HEK293 (cell line): Measurements from ENCODE around the gene TIAM2.
A peak's percentile ranks its signal among the peaks of the same experiment; 100 is the strongest.

Experiments used
- HOXD13 ChIP-seq: sonication (generic); formaldehyde crosslinking; IDR thresholded peaks from 2 replicates; pipeline ENCODE4 v1.8.0; 2022; ENCODE audit warnings: missing genetic modification reagents, borderline replicate concordance
- KLF1 ChIP-seq: fragments of 450-650 bp; formaldehyde crosslinking; IDR thresholded peaks from 2 replicates; pipeline ENCODE4 v1.5.1; 2016; ENCODE audit warnings: missing biosample characterization, missing genetic modification characterization
- MEIS1 ChIP-seq: sonication (generic); formaldehyde crosslinking; IDR thresholded peaks from 2 replicates; pipeline ENCODE4 v1.8.1; 2022; ENCODE audit warnings: missing genetic modification reagents, mild to moderate bottlenecking, borderline replicate concordance
- MYNN ChIP-seq: fragments of 450-650 bp; formaldehyde crosslinking; IDR thresholded peaks from 2 replicates; pipeline ENCODE4 v1.5.1; 2016; ENCODE audit warnings: missing biosample characterization, missing genetic modification characterization, borderline replicate concordance
- SP2 ChIP-seq: fragments of 450-650 bp; formaldehyde crosslinking; IDR thresholded peaks from 2 replicates; pipeline ENCODE4 v1.5.1; 2016; ENCODE audit warnings: missing biosample characterization, missing genetic modification characterization
- SP7 ChIP-seq: fragments of 450-650 bp; formaldehyde crosslinking; IDR thresholded peaks from 2 replicates; pipeline ENCODE4 v1.5.1; 2016; ENCODE audit warnings: missing biosample characterization, missing genetic modification characterization
- YY1 ChIP-seq: fragments of 450-650 bp; formaldehyde crosslinking; IDR thresholded peaks from 2 replicates; pipeline ENCODE4 v1.5.1; 2018; ENCODE audit warnings: missing biosample characterization, missing genetic modification characterization
- YY2 ChIP-seq: fragments of 450-650 bp; formaldehyde crosslinking; IDR thresholded peaks from 2 replicates; pipeline ENCODE4 v1.5.1; 2016; ENCODE audit warnings: missing biosample characterization, missing genetic modification characterization
- ZBTB26 ChIP-seq: fragments of 450-650 bp; formaldehyde crosslinking; optimal IDR thresholded peaks from 2 replicates; pipeline ENCODE3; 2016; ENCODE audit warnings: missing biosample characterization, mild to moderate bottlenecking, missing genetic modification characterization
- ZBTB7A ChIP-seq: fragments of 450-650 bp; formaldehyde crosslinking; IDR thresholded peaks from 2 replicates; pipeline ENCODE4 v1.5.1; 2016; ENCODE audit warnings: low read depth, missing biosample characterization, missing genetic modification characterization
- ZFHX2 ChIP-seq: fragments of 450-650 bp; formaldehyde crosslinking; conservative IDR thresholded peaks from 2 replicates; pipeline ENCODE4 v1.5.1; 2016; ENCODE audit warnings: missing biosample characterization, missing genetic modification characterization
- ZNF214 ChIP-seq: fragments of 450-650 bp; formaldehyde crosslinking; IDR thresholded peaks from 2 replicates; pipeline ENCODE4 v1.5.1; 2017; ENCODE audit warnings: missing biosample characterization, mild to moderate bottlenecking, missing genetic modification characterization, borderline replicate concordance
- ZNF266 ChIP-seq: fragments of 450-650 bp; formaldehyde crosslinking; IDR thresholded peaks from 2 replicates; pipeline ENCODE4 v1.5.1; 2016; ENCODE audit warnings: missing biosample characterization, missing genetic modification characterization, low read depth
- ZNF335 ChIP-seq: fragments of 450-650 bp; formaldehyde crosslinking; conservative IDR thresholded peaks from 2 replicates; pipeline ENCODE4 v1.5.1; 2016; ENCODE audit warnings: missing biosample characterization, missing genetic modification characterization
- ZNF366 ChIP-seq: fragments of 450-650 bp; formaldehyde crosslinking; conservative IDR thresholded peaks from 2 replicates; pipeline ENCODE4 v1.5.1; 2016; ENCODE audit warnings: missing biosample characterization, missing genetic modification characterization
- ZNF48 ChIP-seq: fragments of 450-650 bp; formaldehyde crosslinking; IDR thresholded peaks from 2 replicates; pipeline ENCODE4 v1.5.1; 2016; ENCODE audit warnings: missing biosample characterization, missing genetic modification characterization
- ZNF560 ChIP-seq: fragments of 450-650 bp; formaldehyde crosslinking; IDR thresholded peaks from 2 replicates; pipeline ENCODE4 v1.5.1; 2017; ENCODE audit warnings: missing biosample characterization, missing genetic modification characterization, borderline replicate concordance
- ZNF610 ChIP-seq: fragments of 450-650 bp; formaldehyde crosslinking; IDR thresholded peaks from 2 replicates; pipeline ENCODE4 v1.5.1; 2016; ENCODE audit warnings: missing biosample characterization, missing genetic modification characterization, borderline replicate concordance
- ZNF670 ChIP-seq: fragments of 450-650 bp; formaldehyde crosslinking; IDR thresholded peaks from 2 replicates; pipeline ENCODE4 v1.5.1; 2016; ENCODE audit warnings: missing biosample characterization, missing genetic modification characterization, low read depth
- ZNF777 ChIP-seq: fragments of 450-650 bp; formaldehyde crosslinking; IDR thresholded peaks from 2 replicates; pipeline ENCODE4 v1.5.1; 2017; ENCODE audit warnings: missing biosample characterization, missing genetic modification characterization, borderline replicate concordance
- ZNF837 ChIP-seq: fragments of 450-650 bp; formaldehyde crosslinking; IDR thresholded peaks from 2 replicates; pipeline ENCODE4 v1.5.1; 2016; ENCODE audit warnings: missing biosample characterization, missing genetic modification characterization
- ZNF843 ChIP-seq: fragments of 450-650 bp; formaldehyde crosslinking; IDR thresholded peaks from 2 replicates; pipeline ENCODE4 v1.5.1; 2016; ENCODE audit warnings: missing biosample characterization, missing genetic modification characterization
- ZSCAN23 ChIP-seq: fragments of 450-650 bp; formaldehyde crosslinking; IDR thresholded peaks from 2 replicates; pipeline ENCODE4 v1.5.1; 2016; ENCODE audit warnings: missing biosample characterization, missing genetic modification characterization
- ZXDB ChIP-seq: fragments of 450-650 bp; formaldehyde crosslinking; IDR thresholded peaks from 2 replicates; pipeline ENCODE4 v1.5.1; 2016; ENCODE audit warnings: missing biosample characterization, missing genetic modification characterization
- TF ChIP-seq, protein P1 (sequence below): fragments of 450-650 bp; formaldehyde crosslinking; IDR thresholded peaks from 2 replicates; pipeline ENCODE4 v1.5.1; 2016; ENCODE audit warnings: missing biosample characterization, missing genetic modification characterization, borderline replicate concordance
- TF ChIP-seq, protein P2 (sequence below): fragments of 450-650 bp; formaldehyde crosslinking; IDR thresholded peaks from 2 replicates; pipeline ENCODE4 v1.5.1; 2017; ENCODE audit warnings: missing biosample characterization, mild to moderate bottlenecking, missing genetic modification characterization, moderate library complexity
- TF ChIP-seq, protein P3 (sequence below): fragments of 450-650 bp; formaldehyde crosslinking; IDR thresholded peaks from 2 replicates; pipeline ENCODE4 v1.5.1; 2016; ENCODE audit warnings: missing biosample characterization, missing genetic modification characterization
- TF ChIP-seq, protein P4 (sequence below): fragments of 450-650 bp; formaldehyde crosslinking; IDR thresholded peaks from 2 replicates; pipeline ENCODE4 v1.5.1; 2016; ENCODE audit warnings: missing biosample characterization, missing genetic modification characterization

Gene TIAM2

DNA sequence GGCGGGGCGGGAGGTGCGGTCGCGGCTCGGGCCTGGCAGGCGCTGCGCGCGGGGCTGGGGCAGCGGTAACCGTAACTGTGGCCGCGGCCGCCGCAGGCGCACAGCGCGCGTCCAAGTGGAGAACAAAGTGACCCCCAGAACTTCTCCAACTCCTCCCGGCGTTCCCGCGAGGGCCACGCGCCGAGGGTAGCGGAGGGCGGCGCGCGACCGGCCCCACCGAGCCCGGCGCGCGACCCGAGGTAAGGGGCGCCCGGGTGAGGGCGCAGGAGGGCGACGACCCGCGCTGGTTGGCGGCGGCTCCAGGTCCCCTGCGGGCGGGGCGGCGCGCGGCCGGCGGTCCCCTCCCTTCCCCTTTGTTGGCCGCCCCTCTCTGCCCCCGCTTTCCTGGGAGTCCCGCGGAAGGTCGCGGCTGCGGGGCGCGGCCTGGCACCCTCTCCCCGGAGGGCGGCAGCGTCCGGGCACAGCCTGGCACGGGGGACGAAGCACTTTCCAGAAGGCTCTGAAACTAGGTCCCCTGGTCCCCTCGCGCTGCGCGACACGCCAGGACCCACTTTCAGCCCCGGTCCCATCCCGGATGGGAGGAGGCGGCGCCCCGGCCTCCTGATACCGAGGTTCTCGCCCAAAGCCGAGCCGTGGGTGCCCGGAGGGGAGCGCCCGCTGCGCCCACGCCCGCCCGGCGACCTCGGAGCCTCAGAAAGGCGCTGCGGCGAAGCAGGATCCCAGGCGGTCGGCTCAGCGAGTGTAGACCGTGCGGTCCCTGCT is at the start of gene TIAM2 (continued):
- TF ChIP-seq, protein P1, sequence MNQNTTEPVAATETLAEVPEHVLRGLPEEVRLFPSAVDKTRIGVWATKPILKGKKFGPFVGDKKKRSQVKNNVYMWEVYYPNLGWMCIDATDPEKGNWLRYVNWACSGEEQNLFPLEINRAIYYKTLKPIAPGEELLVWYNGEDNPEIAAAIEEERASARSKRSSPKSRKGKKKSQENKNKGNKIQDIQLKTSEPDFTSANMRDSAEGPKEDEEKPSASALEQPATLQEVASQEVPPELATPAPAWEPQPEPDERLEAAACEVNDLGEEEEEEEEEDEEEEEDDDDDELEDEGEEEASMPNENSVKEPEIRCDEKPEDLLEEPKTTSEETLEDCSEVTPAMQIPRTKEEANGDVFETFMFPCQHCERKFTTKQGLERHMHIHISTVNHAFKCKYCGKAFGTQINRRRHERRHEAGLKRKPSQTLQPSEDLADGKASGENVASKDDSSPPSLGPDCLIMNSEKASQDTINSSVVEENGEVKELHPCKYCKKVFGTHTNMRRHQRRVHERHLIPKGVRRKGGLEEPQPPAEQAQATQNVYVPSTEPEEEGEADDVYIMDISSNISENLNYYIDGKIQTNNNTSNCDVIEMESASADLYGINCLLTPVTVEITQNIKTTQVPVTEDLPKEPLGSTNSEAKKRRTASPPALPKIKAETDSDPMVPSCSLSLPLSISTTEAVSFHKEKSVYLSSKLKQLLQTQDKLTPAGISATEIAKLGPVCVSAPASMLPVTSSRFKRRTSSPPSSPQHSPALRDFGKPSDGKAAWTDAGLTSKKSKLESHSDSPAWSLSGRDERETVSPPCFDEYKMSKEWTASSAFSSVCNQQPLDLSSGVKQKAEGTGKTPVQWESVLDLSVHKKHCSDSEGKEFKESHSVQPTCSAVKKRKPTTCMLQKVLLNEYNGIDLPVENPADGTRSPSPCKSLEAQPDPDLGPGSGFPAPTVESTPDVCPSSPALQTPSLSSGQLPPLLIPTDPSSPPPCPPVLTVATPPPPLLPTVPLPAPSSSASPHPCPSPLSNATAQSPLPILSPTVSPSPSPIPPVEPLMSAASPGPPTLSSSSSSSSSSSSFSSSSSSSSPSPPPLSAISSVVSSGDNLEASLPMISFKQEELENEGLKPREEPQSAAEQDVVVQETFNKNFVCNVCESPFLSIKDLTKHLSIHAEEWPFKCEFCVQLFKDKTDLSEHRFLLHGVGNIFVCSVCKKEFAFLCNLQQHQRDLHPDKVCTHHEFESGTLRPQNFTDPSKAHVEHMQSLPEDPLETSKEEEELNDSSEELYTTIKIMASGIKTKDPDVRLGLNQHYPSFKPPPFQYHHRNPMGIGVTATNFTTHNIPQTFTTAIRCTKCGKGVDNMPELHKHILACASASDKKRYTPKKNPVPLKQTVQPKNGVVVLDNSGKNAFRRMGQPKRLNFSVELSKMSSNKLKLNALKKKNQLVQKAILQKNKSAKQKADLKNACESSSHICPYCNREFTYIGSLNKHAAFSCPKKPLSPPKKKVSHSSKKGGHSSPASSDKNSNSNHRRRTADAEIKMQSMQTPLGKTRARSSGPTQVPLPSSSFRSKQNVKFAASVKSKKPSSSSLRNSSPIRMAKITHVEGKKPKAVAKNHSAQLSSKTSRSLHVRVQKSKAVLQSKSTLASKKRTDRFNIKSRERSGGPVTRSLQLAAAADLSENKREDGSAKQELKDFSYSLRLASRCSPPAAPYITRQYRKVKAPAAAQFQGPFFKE = no peak
- TF ChIP-seq ZSCAN23 (tag by site-specific recombination) = no peak
- peak; percentile 91 for TF ChIP-seq ZBTB26 (tag by site-specific recombination)
- TF ChIP-seq ZNF670 (tag by site-specific recombination) = no peak
- peak; percentile 87 for TF ChIP-seq ZFHX2 (tag by site-specific recombination)
- no peak for TF ChIP-seq YY1 (tag by site-specific recombination)
- peak; percentile 83 for TF ChIP-seq ZNF335 (tag by site-specific recombination)
- no peak for TF ChIP-seq YY2 (tag by site-specific recombination)
- no peak; the same call in 1 of the 2 replicates for TF ChIP-seq ZNF777 (tag by site-specific recombination)
- no peak for TF ChIP-seq ZNF48 (tag by site-specific recombination)
- TF ChIP-seq, protein P2, sequence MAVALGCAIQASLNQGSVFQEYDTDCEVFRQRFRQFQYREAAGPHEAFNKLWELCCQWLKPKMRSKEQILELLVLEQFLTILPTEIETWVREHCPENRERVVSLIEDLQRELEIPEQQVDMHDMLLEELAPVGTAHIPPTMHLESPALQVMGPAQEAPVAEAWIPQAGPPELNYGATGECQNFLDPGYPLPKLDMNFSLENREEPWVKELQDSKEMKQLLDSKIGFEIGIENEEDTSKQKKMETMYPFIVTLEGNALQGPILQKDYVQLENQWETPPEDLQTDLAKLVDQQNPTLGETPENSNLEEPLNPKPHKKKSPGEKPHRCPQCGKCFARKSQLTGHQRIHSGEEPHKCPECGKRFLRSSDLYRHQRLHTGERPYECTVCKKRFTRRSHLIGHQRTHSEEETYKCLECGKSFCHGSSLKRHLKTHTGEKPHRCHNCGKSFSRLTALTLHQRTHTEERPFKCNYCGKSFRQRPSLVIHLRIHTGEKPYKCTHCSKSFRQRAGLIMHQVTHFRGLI (tag by site-specific recombination) = peak; percentile 57
- no peak for TF ChIP-seq ZNF843 (tag by site-specific recombination)
- TF ChIP-seq ZNF214 = no peak
- TF ChIP-seq SP7 = peak; percentile 26; the same call in 1 of the 2 replicates
- TF ChIP-seq, protein P3, sequence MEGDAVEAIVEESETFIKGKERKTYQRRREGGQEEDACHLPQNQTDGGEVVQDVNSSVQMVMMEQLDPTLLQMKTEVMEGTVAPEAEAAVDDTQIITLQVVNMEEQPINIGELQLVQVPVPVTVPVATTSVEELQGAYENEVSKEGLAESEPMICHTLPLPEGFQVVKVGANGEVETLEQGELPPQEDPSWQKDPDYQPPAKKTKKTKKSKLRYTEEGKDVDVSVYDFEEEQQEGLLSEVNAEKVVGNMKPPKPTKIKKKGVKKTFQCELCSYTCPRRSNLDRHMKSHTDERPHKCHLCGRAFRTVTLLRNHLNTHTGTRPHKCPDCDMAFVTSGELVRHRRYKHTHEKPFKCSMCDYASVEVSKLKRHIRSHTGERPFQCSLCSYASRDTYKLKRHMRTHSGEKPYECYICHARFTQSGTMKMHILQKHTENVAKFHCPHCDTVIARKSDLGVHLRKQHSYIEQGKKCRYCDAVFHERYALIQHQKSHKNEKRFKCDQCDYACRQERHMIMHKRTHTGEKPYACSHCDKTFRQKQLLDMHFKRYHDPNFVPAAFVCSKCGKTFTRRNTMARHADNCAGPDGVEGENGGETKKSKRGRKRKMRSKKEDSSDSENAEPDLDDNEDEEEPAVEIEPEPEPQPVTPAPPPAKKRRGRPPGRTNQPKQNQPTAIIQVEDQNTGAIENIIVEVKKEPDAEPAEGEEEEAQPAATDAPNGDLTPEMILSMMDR = no peak
- 0 out of 2 replicates have a peak, but pooled peaks have one; percentile 19 for TF ChIP-seq ZBTB7A (tag by site-specific recombination)
- no peak for TF ChIP-seq ZNF837 (tag by site-specific recombination)
- TF ChIP-seq ZNF366 (tag by site-specific recombination) = no peak; the same call in 1 of the 2 replicates
- TF ChIP-seq ZNF610 (tag by site-specific recombination) = no peak
- TF ChIP-seq ZNF266 (tag by site-specific recombination) = no peak
- TF ChIP-seq MEIS1 (CRISPR knock-in tag) = no peak
- no peak for TF ChIP-seq ZXDB (tag by site-specific recombination)
- TF ChIP-seq HOXD13 (CRISPR knock-in tag) = no peak
- no peak for TF ChIP-seq ZNF560 (tag by site-specific recombination)
- TF ChIP-seq KLF1 = peak; percentile 71
- TF ChIP-seq, protein P4, sequence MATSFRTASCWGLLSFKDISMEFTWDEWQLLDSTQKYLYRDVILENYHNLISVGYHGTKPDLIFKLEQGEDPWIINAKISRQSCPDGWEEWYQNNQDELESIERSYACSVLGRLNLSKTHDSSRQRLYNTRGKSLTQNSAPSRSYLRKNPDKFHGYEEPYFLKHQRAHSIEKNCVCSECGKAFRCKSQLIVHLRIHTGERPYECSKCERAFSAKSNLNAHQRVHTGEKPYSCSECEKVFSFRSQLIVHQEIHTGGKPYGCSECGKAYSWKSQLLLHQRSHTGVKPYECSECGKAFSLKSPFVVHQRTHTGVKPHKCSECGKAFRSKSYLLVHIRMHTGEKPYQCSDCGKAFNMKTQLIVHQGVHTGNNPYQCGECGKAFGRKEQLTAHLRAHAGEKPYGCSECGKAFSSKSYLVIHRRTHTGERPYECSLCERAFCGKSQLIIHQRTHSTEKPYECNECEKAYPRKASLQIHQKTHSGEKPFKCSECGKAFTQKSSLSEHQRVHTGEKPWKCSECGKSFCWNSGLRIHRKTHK (tag by site-specific recombination) = no peak
- TF ChIP-seq MYNN (tag by site-specific recombination) = no peak
- 0 out of 2 replicates have a peak, but pooled peaks have one; percentile 27 for TF ChIP-seq SP2 (tag by site-specific recombination)
